OCI-LY3 (cell line): ENCODE data around the gene ATP2A2.

ENCODE experiments used
- CTCF ChIP-seq: fragments of 200-600, 300-600 bp; sonication (generic); IDR thresholded peaks from 2 replicates; pipeline ENCODE4 v1.5.1; 2014; ENCODE audit warnings: antibody characterized with exemption, low read length, low read depth
- EZH2phosphoT487 ChIP-seq: fragments of 200-600 bp; shearing (Covaris generic); IDR thresholded peaks from 2 replicates; pipeline ENCODE4 v1.6.1; 2018; ENCODE audit warnings: antibody characterized with exemption, mixed run types, low read depth

- TF ChIP-seq CTCF (no peak), EZH2phosphoT487 (no peak)
These were observed 3.5 kb downstream of the ATP2A2 start for GRCh38 chr12:110284597-110284996.
